Muscle layer of duodenum (tissue), 2 donors: ENCODE measurements around the gene DOK6.

ENCODE experiments used
- H3K27ac ChIP-seq: one replicate; pipeline ENCODE4 v1.7.0; 2013; ENCODE audit warnings: mild to moderate bottlenecking, low read length
- H3K27me3 ChIP-seq: one replicate; pipeline ENCODE4 v1.7.0; 2013; ENCODE audit warnings: low read depth, mild to moderate bottlenecking, control low read depth, low read length
- H3K36me3 ChIP-seq, 2 donors: one replicate each; pipeline ENCODE4 v1.7.0; 2013; ENCODE audit warnings: low read length in 2 of 2, control low read depth in 1 of 2, mild to moderate bottlenecking in 1 of 2; ENCODE audit not compliant: insufficient read depth in 2 of 2, control insufficient read depth in 1 of 2
- H3K4me1 ChIP-seq, 2 donors: one replicate each; pipeline ENCODE4 v1.7.0; 2013; ENCODE audit warnings: low read length in 2 of 2, mild to moderate bottlenecking in 2 of 2, control low read depth in 1 of 2, moderate library complexity in 1 of 2; ENCODE audit not compliant: insufficient read depth in 2 of 2, control insufficient read depth in 1 of 2
- H3K4me3 ChIP-seq, 2 donors: one replicate each; pipeline ENCODE4 v1.7.0; 2013; ENCODE audit warnings: low read length in 2 of 2, low read depth in 1 of 2, mild to moderate bottlenecking in 1 of 2
- H3K9me3 ChIP-seq, 2 donors: one replicate each; pipeline ENCODE4 v1.7.0; 2013; ENCODE audit warnings: low read length in 2 of 2, control low read depth in 1 of 2, mild to moderate bottlenecking in 1 of 2; ENCODE audit not compliant: control insufficient read depth in 1 of 2
- donor health status: healthy.

DOK6 gene

DNA sequence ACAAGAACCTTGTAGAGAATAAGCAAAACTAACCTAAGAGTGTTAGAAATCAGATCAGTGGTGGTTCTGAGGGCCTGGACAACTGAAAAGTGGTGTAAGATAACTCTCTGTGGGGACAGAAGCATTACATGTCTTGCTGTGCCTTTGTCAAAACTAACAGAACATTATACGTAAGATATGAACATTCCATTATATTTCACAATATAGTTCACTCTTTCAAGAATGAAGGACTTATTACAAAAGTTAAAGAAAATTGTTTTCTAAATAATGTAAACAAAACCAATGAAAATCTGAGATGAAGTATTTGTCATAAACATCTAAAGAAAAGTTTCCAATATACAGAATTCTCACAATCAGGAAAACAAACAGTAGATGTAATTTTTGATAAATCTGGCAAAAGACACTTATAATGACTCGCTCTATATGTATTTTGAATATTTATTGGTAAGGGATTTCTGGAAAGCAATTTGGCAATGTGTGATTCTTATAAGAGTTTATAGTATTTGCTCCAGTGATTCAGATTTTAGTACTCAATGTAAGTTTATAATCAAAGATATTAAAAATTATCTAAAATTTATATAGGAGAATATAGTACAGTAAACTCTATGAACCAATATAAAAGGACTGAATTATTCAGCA is 288.6 kb downstream of the DOK6 start:
- no peaks in the 10 kb centered on the region for H3K27me3 ChIP-seq
- H3K36me3 ChIP-seq, result no peaks in the 10 kb centered on the region
- H3K27ac ChIP-seq, result no peak overlapping the region
- H3K4me3 ChIP-seq, result no peak overlapping the region
- H3K4me1 ChIP-seq, result no peaks in the 10 kb centered on the region
- no peaks in the 10 kb centered on the region for H3K9me3 ChIP-seq

DNA sequence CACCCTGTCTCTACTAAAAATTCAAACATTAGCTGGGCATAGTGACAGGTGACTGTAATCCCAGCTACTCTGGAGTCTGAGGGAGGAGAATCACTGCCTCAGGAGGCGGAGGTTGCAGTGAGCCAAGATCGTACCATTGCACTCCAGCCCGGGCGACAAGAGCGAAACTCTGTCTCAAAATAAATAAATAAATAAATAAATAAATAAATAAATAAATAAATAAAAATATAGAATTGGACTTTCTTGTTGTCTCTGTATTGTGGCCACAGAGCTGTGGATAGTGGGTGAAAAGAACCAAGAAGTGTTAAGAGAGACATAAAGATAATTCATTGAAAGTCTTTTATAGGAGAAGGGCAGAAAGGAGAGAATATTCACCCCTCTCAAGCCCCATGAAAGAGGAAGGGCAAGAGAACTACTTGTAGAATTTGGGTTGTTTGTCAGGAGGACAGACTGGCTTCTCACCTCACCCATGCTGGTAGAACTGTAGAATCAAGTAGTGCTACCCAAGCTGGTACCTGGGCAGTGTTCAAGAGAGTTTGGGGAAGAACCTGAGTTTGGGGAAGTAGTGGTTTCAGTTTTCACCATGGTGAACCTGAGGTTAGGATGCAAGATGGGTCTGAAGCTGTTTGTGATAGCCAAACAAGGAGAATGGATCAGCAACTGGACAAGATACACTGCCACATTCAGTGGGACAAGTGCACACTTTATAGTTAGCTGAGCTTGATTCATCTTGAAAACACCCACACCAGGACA is 290.5 kb downstream of the DOK6 start:
- Histone ChIP-seq H3K4me3 (no peak overlapping the region), H3K36me3 (no peaks in the 10 kb centered on the region), H3K27ac (no peak overlapping the region), H3K4me1 (no peaks in the 10 kb centered on the region), H3K9me3 (no peaks in the 10 kb centered on the region), H3K27me3 (no peaks in the 10 kb centered on the region)

DNA sequence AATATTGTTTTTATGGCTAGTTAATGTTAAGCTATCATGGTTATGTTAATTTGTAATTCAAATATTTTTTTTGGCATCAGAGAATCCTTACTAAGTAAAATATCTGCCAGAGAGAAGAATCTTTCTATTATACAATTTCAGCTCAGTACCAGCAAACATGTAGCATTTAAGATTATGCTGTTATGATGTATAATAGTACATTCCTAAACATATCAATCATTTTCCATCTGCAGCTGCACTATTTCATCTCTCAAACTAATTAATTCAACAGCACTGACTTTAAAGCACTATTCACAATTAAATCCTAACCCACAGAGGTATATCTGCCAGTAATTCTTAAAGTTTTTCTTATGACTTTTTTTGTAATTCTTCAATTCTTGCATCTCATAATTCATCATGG is 296.4 kb downstream of the DOK6 start:
- Histone ChIP-seq H3K36me3 (no peaks in the 10 kb centered on the region), H3K27me3 (no peaks in the 10 kb centered on the region), H3K9me3 (no peaks in the 10 kb centered on the region), H3K4me3 (no peak overlapping the region), H3K4me1 (no peaks in the 10 kb centered on the region), H3K27ac (no peak overlapping the region)

DNA sequence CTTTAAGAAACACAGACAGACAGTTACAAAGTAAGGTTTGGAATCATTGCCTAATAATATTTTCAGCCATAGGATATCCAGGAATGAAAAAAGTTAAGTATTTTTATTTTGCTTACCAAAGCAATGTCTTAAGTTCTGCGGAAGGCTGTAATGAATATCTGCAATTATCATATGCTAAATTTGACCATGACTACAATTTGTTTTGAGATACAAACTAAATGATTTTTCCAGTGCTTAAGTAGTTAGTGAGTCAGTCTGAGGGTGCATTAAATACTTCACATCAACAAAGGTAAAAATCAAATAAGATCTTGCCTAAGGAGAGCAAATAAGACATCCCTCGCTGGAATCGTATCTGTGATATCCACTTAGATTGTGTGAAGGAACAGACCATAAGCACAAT is 297.0 kb downstream of the DOK6 start:
- Histone ChIP-seq H3K4me1 (no peaks in the 10 kb centered on the region), H3K27ac (no peak overlapping the region), H3K27me3 (no peaks in the 10 kb centered on the region), H3K9me3 (no peaks in the 10 kb centered on the region), H3K36me3 (no peaks in the 10 kb centered on the region), H3K4me3 (no peak overlapping the region)

DNA sequence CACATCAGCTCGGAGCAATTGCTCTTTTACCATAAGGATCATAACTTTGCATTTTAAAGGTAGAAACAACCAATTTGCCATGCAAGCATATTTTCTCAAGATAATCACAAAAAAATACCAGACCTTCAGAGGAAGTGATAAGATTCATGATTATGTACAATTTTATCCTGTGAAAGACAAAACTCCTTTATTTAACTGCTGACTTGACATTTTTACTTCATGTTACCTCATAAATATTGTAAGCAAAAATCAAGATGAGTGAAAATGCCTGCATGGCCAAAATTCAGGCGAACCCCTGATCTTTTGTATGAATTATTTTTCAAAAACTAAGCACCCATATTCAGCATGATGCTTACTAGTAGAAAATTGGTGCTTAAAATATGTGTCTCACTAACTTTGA is 300.6 kb downstream of the DOK6 start:
- Histone ChIP-seq H3K27me3 (no peaks in the 10 kb centered on the region), H3K4me1 (no peaks in the 10 kb centered on the region), H3K9me3 (no peaks in the 10 kb centered on the region), H3K36me3 (no peaks in the 10 kb centered on the region), H3K27ac (no peak overlapping the region), H3K4me3 (no peak overlapping the region)

DNA sequence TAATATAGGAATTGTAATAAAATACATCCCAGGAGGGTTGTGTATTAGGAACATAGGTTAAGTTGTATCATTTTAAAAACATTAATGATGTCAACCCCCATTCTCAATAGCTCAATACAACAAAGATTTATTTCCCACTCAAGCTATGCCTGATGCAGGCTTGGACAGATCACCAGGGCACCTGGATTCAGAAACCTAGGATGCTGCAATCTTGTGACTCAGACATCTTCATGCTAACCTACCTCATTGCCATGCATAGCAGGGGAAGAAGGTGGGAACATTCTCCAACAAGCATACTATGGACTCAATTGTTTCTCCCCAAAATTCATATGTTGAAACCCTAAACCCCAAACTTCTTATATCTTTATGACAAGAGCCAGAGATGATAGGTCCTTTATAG is 302.8 kb downstream of the DOK6 start:
- no peak overlapping the region for H3K4me3 ChIP-seq
- H3K27me3 ChIP-seq, result no peaks in the 10 kb centered on the region
- no peaks in the 10 kb centered on the region for H3K4me1 ChIP-seq
- H3K27ac ChIP-seq, result no peak overlapping the region
- H3K9me3 ChIP-seq, result no peaks in the 10 kb centered on the region
- no peaks in the 10 kb centered on the region for H3K36me3 ChIP-seq

DNA sequence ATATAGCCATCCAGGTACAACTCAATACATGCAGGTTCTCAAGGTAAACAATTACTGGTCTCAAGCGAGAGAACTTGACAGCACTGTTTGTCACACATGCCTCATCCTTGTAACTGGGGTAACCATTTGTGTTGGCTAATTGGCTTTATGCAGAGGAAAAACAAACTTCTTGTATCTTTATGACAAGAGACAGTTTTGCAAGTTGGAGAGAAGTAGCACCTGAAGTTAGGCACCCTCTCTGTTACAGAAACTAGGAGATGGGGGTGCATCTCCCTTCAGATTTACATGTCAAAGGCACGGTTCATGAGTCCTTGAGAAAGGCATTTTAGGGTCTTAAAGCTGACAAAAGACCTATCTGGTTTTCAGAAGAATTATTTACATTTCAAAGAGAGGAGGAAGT is 305.3 kb downstream of the DOK6 start:
- Histone ChIP-seq H3K4me3 (no peak overlapping the region), H3K4me1 (no peaks in the 10 kb centered on the region), H3K36me3 (no peaks in the 10 kb centered on the region), H3K27ac (no peak overlapping the region), H3K27me3 (no peaks in the 10 kb centered on the region), H3K9me3 (no peaks in the 10 kb centered on the region)

DNA sequence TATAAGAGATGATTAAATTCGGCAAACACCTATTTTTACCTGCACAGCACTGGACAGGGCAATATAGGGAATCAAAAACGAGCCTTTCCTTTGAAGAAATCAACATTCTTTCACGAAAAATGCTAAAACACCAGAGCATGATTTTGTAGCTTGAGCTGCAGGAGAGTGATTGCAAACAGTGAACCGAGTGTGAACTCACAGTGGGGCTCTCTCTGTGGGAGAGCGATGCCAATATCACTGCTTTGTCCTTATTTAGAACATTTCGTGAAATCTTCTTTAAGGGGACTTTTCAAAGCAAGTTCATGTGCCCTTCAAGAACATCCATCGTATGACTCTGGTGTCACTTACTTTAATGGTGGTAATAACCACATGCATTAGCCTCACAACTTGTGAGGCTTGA is 308.2 kb downstream of the DOK6 start:
- H3K9me3 ChIP-seq, result no peaks in the 10 kb centered on the region
- no peaks in the 10 kb centered on the region for H3K36me3 ChIP-seq
- no peak overlapping the region for H3K4me3 ChIP-seq
- no peak overlapping the region for H3K27ac ChIP-seq
- H3K4me1 ChIP-seq, result no peaks in the 10 kb centered on the region
- no peaks in the 10 kb centered on the region for H3K27me3 ChIP-seq

DNA sequence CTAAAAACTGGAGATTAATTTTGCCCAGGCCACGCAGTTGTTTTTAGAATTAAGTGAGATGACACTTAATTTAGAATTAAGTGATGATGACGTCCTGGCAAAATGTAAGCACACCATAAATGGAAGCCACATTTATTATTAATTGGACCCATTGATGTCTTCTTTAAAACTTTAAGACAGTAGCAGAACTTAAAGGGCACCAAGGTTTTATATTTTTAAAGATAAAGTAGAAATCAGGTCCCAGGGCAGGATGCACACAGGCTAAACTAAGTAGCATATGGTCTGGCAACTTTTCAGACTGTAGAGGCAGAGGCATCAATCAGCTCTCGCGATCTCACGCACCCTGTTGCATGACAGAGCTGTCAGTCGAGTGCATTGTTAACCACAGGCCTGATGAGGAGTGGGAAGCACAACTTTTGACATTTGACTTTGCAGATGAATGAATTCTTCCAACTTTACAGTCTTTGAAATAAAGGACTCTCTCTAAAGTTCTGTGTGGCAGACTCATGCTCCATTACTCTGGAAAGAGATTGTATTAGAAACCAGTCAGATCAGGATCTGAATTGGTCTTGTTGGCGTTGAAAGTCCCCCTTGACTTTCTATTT is 314.6 kb downstream of the DOK6 start:
- no peaks in the 10 kb centered on the region for H3K27me3 ChIP-seq
- no peak overlapping the region for H3K27ac ChIP-seq
- peaks cover 15 to 25% of the 10 kb centered on the region in 2 donors for H3K9me3 ChIP-seq
- no peak overlapping the region for H3K4me3 ChIP-seq
- H3K4me1 ChIP-seq, result no peaks in the 10 kb centered on the region
- H3K36me3 ChIP-seq, result no peaks in the 10 kb centered on the region

DNA sequence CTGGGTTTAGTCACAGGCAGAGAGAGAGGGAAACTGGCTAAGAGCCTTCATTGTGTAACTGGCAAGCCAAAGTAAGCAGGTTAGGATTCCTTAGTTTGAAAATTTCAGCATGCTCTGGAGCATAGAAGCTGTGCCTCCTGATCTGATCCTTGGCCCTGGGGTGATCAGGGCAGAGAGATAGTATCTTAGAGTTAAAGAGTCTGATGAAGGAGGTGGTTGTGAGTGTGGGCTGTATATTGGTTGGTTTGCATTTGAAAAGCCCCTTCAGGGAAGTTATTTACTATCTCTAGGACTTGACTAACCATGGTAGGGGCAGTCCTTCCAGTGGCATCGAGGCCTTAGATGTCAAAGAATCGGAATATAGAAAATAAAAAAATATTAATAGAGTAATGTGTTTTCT is 316.9 kb downstream of the DOK6 start:
- Histone ChIP-seq H3K36me3 (no peaks in the 10 kb centered on the region), H3K27me3 (no peaks in the 10 kb centered on the region), H3K9me3 (peaks cover 17 to 25% of the 10 kb centered on the region in 2 donors), H3K4me3 (no peak overlapping the region), H3K4me1 (no peaks in the 10 kb centered on the region), H3K27ac (no peak overlapping the region)

DNA sequence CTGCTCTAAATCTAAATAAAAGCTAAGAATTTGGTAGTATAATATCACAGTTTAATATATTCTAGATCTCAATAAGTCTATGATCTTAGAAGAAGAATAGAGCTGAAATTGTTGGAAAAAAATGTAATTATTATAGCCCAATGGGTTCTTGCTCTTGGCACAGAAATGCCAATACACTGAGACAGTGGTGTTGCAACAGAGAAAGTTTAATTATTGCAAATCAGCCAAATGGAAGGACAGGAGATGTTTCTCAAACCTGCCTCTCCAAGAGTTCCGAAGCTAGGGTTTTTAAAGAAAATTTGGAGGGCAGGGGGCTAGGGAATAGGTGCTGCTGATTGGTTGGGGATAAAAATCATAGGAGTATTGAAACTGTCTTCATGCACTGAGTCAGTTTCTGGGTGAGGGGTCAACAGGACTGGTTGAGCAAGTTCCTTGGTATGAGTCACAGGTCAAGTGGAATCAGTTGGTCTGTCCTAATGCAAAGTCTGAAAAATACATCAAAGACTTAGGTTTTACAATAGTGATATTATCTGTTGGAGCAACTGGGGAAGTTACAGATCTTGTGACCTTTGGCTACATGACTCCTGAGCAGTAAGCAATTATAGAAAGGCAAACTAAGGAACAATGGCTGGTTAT is 318.3 kb downstream of the DOK6 start:
- no peak overlapping the region for H3K27ac ChIP-seq
- no peaks in the 10 kb centered on the region for H3K36me3 ChIP-seq
- H3K27me3 ChIP-seq, result no peaks in the 10 kb centered on the region
- no peaks in the 10 kb centered on the region for H3K4me1 ChIP-seq
- H3K4me3 ChIP-seq, result no peak overlapping the region
- H3K9me3 ChIP-seq, result peaks cover 17 to 25% of the 10 kb centered on the region in 2 donors
